Measurements from ENCODE around the gene FBXL16.

The FBXL16 gene

DNA sequence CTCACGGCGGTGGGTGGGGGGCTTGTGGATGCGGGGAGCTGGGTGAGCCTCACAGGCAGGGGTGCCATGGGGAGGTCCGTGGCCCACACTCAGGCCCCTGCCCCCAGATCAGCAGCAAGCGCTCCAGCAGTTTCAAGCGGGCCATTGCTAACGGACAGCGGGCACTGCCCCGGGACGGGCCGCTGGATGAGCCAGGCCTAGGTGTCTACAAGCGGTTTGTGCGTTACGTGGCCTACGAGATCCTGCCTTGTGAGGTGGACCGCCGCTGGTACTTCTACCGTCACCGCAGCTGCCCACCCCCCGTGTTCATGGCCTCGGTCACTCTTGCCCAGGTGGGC lies 29.1 kb downstream of the FBXL16 start:
- DNase-seq = no peak

DNA sequence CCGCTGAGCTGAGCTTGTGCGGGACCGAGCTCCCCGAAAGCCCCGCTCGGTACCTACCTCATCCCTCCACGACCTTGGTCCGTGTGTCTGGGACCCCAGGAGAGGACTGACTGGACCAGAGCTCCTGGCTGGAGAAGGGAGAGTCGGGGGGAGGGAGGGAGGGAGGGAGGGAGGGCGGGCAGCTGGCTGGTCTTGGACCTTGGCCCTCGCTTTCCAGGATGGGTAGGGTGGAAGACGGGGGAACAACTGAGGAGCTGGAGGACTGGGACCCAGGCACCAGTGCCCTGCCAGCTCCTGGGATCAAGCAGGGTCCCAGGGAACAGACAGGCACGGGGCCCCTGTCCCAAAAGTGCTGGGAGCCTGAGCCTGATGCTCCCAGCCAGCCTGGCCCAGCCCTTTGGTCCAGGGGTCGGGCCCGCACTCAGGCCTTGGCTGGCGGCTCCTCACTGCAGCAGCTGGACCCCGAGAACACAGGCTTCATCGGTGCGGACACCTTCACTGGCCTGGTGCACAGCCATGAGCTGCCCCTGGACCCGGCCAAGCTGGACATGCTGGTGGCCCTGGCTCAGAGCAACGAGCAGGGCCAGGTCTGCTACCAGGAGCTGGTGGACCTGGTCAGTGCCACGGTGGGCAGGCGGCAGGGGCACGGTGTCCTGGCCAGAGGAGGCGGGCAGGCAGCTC lies 29.6 kb downstream of the FBXL16 start:
- no peak for DNase-seq

DNA sequence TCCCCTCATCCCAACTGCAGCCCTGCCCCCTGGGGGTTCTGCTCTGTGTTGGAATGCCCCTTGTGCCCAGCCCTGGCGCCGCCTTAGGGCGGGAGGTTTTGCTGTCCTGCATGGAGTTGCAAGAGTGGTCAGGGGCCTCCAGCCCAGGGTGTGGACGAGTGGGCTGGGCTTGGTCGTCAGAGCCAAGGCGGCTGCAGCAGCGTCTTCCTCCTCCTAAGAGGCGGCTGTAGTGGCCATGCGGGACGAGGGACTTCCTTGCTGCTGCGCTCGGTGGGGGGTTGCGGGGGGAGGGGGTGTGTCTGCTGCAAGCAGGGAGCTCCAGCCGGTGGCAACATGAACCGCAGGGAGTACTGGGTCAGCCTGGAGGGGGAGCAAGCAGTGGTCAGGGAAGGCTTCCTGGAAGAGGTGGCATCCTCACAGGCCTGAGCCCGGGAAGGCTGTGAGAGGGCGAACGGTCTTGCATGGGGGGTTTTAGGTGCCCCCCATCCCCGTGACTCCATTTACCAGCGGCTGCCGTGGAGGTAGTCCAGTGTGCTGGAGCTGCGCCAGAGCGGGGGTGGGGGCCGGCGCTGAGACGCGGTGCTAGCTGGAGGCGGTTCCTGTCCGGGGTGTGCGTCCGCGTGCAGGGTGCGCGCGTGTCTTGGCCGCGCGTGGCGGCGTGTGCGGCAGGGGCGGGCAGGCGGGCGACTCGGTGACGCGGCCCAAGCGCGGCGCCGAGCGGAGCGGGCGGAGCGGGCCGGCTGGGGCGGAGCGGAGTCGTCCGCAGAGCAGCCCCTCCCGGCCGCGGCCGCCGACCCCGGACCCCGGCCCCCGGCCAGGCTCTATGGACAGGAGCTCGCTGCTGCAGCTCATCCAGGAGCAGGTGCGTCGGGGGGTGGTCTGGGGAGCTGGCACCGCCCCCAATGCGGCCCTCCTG lies 30.4 kb downstream of the FBXL16 start, which contains the start of gene RHBDL1:
TSS of gene RHBDL1 (plus strand) at position 704 of the 916 bp plus-strand sequence. CDS start at position 824, 120 bp downstream.
- DNase-seq = no peak

DNA sequence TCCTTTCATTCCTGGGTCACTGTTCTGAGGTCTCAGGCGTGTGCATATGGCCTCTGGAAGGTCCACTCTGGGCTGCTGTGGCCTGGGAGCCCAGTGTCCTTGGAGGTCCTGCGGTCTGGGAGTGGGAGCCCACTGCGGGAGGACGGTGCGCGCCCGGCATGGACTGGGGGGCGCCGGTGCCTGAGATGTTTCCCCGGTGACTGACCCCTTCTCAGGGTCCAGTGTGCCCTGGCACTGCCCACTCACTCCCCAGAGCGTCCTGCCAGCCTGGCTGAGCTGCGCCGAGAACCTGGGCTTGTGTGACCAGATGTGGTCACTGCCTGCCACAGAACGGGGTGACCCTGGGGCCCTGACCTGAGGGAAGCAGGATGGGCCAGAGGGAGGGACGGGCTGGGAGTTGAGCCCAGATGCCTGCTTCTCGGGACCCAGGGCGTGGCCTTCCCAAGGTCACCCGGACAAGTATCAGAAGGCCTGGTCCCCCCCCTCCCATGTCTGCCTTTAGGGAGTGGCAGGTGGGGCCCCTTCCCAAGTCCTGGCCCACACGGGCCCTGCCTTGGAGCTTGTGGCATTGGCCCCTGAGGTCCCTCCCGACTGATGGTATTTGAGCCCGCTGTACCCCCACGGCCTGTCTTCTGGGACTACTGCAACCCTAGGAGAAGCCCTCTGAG lies 31.3 kb downstream of the FBXL16 start:
- DNase-seq = no peak

DNA sequence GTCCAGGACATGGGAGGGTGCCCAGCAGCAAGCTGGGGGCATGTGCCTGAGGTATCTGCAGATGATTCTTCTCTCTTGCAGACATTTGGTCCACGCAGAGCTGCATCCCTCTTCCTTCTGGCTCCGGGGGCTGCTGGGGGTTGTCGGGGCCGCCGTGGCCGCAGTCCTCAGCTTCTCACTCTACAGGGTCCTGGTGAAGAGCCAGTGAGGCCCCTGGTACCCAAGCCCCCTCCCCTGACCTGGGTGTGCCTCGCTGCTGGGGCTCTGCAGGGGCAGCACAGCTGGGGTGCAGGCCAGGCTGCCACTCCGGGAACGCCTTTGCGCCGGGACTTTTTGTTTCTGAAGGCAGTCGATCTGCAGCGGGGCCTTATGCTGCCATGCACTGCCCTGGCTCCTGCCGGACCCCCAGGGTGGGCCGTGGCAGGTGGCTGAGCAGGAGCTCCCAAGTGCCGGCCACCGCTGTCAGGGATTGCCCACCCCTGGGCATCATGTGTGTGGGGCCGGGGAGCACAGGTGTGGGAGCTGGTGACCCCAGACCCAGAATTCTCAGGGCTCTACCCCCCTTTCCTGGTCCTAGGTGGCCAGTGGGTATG lies 32.1 kb downstream of the FBXL16 start:
- no peak for DNase-seq

DNA sequence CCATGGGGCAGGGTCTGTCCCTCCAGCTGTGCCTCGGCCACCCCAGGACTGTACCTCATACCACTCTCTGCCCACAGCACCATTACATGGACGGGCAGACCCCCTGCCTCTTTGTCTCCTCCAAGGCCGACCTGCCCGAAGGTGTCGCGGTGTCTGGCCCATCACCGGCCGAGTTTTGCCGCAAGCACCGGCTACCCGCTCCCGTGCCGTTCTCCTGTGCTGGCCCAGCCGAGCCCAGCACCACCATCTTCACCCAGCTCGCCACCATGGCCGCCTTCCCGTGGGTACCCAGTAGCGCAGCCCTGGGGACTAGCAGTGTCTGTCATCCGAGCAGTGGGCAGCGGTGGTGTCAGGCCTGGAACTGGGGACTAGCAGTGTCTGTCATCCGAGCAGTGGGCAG lies 32.8 kb downstream of the FBXL16 start:
- no peak for DNase-seq

DNA sequence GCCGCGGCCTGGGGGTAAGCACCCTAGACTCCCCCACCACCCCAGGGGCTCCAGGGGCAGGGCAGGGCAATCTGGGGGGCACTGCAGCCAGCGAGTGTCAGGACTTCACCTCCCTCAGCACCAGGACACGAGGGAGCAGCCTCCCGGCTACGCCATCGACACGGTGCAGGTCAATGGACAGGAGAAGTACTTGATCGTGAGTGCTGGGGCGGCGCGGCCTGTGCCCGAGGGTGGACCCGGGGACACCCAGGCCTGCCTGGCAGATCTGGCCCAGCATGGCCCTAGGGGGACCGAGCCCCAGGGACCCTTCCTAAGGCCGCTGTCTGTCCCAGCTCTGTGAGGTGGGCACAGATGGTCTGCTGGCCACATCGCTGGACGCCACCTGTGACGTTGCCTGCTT lies 33.2 kb downstream of the FBXL16 start:
- DNase-seq = no peak

DNA sequence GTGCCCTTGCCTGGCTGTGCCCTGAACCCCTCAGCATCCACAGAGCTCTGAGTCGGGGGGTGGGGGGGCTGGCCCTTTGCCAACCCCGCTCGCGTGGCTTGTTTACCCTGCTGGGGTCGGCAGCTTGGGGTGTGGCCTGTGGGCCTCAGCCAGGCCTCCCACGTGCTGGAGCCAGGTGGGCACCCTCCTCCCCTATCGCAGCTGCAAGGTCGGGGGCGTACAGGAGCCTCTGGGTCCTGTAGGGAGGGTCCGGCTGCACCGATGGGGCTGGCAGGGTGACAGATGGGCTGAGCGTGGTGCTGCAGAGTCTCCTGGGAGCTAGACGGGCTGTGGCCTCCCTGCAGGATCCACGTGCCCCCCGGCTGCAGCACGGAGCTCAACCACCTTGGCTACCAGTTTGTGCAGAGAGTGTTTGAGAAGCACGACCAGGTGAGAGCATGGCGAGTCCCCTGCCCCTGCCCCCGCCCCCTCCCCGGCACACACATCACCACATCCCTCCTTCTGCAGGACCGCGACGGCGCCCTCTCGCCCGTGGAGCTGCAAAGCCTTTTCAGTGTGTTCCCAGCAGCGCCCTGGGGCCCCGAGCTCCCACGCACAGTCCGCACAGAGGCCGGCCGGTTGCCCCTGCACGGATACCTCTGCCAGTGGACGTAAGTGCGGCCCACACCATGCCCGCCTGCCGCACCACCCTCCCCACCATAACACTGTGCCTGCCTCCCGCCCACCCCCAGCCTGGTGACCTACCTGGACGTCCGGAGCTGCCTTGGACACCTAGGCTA lies 34.1 kb downstream of the FBXL16 start:
- DNase-seq = no peak

DNA sequence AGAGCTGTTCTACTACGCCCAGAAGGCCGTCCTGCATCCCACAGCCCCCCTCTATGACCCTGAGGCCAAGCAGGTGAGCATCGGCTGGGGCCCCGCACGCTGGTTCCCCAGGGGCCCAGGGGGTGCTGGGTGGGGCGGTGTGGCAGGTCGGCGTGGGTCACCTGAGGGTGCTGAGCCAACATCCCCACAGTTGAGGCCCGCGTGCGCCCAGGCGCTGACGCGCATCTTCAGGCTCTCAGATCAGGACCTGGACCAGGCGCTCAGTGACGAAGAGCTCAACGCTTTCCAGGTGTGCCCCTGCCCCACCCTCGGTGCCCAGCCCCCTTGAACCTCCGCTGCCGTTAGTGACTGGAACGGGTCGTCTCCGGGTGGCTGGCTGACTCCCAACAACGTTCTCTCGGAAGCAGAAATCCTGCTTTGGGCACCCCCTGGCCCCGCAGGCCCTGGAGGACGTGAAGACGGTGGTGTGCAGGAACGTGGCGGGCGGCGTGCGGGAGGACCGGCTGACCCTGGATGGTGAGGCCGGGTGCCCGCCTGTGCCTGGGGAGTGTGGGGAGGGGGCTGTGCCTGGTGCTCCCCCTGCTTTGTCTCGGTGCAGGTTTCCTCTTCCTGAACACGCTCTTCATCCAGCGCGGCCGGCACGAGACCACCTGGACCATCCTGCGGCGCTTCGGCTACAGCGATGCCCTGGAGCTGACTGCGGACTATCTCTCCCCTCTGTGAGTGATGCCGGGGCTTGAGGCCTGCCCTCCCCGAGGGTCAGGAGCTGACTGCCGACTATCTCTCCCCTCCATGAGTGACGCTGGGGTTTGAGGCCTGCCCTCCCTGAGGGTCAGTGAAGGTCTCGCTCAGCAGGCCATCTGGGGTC lies 34.9 kb downstream of the FBXL16 start:
- no peak for DNase-seq

DNA sequence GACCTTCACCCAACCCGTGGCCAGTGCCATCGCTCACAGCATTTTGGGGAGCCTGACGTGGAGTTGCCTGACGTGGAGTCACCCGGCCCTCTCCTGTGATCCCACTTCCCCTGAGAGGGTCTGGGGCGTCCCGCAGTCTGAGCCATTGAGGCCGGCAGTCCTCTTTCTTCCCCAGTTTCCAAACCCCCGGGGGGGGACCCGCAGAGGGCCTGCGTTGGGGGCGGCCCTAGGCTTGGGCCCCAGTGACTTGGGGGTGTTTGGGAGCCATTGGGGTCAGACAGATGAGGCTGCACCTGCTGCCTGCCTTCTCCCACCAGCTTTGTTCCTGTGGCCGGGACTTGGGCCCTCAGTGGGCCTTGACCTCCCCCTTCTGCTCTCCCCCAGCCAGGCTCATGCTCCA lies 35.9 kb downstream of the FBXL16 start:
- DNase-seq = no peak

DNA sequence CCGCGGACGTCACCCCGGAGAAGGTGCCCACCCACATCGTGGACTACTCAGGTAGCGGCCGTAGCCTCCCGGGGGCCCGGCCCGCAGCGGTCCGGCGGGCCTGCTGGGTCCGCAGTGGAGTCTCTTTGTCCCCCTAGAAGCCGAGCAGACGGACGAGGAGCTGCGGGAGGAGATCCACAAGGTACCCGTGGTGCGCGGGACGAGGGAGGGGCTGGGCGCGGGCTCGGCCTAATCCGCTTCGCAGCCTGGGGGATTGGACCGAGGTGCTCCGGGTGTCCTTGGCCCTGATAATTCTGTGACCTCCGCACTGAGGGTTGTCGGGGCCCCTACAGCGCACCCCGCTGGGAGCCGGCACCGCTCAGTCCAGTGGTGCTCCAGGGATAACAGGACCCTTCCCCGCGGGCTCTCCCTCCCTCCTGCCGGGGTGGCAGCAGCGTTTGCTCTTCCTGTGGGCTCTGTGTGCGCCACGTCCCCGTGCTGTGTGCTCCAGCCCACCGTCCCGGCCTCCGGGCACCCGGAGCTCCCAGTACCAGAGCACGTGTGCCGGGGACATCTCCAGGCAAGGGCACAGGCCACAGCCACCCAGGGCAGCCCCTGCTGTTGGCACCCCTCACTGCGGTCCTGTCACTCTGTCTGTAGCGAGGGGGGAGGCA lies 37.0 kb downstream of the FBXL16 start:
- no peak for DNase-seq

DNA sequence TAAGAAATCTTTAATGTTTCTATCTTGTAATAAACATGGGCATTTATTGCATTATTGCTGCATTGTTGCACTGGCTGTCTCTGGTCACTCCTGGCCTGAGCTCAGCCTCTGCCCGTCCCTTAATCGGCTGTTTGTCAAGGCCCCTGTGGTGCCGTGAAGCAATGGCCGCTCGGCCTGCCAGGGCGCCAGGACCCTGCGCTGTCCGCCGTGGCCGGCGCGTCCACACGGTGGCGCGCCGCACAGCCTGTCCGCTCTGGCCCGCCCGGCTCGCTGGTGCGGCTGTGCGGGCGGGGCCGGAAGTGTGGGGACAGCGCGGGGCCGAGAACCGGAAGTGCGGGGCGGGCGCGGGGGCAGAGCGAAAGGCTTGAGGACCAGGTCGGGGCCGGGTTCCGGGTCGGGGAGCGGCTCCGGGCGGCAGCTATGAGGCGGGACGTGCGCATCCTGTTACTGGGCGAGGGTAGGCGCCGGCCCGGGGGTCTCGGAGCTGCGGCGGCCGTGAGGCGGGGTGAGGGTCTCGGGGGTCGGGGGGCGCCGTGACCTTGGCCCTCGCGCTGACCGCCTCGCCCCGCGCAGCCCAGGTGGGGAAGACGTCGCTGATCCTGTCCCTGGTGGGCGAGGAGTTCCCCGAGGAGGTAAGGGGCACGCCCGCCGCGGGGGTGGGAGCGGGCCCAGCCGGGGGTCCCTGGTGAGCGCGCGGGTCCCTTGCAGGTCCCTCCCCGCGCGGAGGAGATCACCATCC lies 37.7 kb downstream of the FBXL16 start, which contains the start of gene RHOT2:
TSS of gene RHOT2 (plus strand) at position 353 of the 739 bp plus-strand sequence. CDS start at position 421, 68 bp downstream.
- peak; percentile 91 for DNase-seq

DNA sequence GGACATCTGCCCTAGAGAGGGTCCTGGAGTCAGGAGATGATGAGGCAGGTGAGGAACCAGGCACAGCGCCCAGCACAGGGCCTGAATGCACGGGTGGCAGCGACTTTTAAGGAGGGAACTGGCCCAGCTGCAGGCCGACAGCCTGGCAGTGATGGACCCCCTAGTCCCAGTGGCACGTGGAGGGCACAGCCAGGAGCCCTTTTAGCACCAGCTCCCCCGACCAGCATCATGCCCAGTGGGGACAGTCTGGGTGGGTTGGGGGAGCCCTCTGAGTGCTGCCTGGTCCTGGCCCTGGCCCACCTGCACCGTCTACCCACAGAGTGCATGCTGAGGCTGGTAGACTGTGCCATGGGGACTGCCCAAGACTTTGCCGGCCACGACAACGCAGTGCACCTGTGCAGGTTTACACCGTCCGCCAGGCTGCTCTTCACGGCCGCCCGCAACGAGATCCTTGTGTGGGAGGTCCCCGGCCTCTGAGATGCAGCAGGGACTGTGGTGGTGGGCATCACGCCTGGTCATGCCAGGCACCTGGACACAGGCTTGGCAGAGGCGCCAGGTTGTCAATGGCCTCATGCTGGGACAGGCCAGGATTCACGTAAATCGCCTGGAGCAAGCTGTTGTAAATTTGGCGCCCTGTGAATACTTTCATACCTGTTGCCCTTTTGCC lies 38.4 kb downstream of the FBXL16 start:
- DNase-seq = no peak

DNA sequence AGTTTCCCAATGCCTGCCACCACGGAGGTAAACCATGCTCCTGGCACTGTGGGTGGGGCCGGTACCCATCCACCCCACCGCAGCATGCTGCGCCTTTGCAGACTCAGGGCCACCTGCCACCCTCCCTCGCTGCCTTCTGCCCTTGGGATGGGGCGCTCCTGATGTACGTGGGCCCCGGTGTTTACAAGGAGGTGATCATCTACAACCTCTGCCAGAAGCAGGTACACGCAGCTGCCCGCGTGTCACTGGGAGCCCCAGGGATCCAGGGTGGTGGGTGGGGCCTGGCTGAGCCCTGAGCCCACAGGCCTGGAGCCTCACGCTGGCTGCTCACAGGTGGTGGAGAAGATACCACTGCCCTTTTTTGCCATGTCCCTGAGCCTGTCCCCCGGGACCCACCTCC lies 39.0 kb downstream of the FBXL16 start:
- no peak for DNase-seq

DNA sequence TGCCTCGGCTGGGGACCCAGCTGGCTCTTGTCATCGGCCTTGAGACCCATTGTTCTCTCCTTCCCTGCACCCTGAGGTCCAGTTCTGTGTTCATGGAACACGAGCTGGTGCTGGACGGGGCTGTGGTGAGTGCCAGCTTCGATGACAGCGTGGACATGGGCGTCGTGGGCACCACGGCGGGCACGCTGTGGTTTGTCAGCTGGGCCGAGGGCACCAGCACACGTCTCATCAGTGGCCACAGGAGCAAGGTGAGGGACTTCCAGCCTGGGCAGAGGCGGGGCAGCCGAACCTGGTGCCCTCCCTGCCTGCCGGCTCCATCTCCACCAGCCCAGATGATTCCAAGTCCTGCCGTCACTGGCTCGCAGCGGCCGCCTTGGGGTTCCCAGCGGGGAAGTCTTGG lies 43.0 kb downstream of the FBXL16 start:
- DNase-seq = no peak

DNA sequence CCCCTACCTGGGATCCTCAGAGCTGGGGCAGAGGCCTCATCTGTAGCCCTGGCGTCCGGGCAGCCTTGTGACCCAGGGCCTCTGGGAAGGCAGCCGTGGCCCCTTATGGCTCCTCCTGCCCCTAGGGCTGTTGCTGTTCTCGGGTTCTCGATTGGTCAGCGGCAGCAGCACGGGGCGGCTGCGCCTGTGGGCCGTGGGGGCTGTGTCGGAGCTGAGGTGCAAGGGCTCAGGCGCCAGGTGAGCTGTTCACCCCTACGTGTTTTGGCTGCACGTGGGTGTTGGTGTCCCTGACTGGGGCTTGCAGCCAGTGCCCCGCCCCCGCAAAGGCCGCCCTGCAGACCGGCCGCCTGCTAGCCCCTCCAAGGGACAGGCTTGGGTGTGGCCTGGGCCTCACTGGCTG lies 43.5 kb downstream of the FBXL16 start:
- DNase-seq = no peak

DNA sequence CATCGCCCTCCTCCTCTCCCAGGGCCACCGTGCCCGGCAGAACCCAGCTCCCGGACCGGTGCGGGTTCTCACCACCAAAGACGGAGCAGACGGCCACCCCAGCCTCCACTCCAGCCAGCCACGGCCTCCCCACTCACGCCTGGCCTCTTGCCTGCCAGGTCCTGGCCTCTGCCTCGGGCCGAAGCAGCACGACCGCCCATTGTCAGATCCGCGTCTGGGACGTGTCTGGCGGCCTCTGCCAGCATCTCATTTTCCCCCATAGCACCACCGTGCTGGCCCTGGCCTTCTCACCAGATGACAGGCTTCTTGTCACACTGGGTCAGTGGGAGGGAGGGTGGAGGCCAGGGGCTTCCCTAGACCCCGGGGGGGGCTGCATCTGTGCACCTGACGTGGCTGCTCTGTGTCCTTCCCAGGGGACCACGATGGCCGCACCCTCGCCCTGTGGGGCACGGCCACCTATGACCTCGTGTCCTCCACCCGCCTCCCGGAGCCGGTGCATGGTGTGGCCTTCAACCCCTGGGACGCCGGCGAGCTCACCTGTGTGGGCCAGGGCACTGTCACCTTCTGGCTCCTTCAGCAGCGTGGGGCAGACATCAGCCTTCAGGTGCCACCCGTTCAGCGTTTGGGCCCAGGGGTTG lies 44.3 kb downstream of the FBXL16 start:
- no peak for DNase-seq

DNA sequence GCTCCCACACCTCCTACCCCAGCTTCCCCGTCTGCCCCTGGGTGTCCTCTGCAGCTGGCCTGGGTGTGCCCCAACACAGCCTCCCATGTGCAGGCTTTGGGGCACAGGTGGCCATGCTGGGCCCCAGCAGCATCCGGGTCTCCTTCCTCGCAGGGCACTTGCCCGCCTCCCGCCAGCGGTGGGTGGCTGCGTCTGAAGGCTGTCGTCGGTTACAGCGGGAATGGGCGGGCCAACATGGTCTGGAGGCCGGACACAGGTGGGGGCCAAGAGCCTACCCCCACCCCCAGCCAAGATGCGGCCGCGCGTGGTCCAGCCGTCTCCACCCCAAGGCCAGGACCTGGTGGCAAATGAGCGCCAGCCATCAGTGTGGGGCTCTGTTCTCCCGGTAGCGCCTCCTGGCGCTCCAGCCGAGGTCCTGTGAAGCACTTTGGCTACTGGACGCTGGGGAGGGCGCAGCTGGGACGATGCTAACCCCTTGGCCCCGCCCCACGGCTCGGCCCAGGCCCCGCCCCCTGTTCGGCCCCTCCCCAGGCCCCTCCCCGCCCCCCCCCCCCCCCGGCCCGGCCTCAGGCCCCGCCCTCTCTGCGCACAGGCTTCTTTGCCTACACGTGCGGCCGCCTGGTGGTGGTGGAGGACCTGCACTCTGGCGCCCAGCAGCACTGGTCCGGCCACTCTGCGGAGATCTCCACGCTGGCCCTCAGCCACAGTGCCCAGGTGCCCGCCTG lies 45.0 kb downstream of the FBXL16 start:
- peak; percentile 34 for DNase-seq

Data from activated effector memory CD4-positive, alpha-beta T cell treated with Interleukin-2 at 50 U/mL for 16 hours (primary cell).